GM18870 (cell line): ENCODE data around the gene LRRC49.
"Not testable (repeated sequence)": the region's sequence is repeated elsewhere in the genome, so short reads cannot be mapped to it uniquely, and the experiment has no call there.

Source experiments
- ATAC-seq: cut with Tn5 transposase; IDR thresholded peaks from one replicate; pipeline ENCODE4 v1.9.1; 2021; ENCODE audit warnings: moderate library complexity; ENCODE audit not compliant: unreplicated experiment

LRRC49 gene

DNA sequence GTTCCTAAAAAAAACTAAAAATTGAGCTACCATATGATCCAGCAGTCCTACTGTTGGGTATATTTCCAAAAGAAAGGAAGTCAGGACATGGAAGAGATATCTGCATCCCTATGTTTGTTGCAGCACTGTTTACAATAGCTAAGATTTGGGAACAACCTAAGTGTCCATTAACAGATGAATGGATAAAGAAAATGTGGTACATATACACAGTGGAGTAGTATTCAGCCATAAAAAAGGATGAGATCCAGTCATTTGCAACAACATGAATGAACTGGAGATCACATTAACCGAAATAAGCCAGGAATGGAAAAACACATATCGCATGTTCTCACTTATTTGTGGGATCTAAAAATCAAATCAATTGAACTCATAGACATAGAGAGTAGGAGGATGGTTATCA, 29.5 kb downstream of the LRRC49 start:
- no peak for ATAC-seq

GRCh38 chr15:70923311-70924080, 30.9 kb downstream of the LRRC49 start:
- no peak for ATAC-seq

DNA sequence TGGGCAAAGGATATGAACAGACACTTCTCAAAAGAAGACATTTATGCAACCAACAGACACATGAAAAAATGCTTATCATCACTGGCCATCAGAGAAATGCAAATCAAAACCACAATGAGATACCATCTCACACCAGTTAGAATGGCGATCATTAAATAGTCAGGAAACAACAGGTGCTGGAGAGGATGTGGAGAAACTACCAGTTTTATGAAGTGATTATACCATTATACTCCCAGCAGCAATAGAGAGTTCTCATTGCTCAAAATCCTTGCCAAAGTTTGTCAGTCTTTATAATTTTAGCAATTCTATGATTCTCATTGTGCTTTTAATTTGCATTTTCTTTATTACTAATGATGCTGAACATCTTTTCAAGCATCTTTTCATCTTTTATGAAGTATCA, 34.3 kb downstream of the LRRC49 start:
- ATAC-seq, result not testable (repeated sequence)

DNA sequence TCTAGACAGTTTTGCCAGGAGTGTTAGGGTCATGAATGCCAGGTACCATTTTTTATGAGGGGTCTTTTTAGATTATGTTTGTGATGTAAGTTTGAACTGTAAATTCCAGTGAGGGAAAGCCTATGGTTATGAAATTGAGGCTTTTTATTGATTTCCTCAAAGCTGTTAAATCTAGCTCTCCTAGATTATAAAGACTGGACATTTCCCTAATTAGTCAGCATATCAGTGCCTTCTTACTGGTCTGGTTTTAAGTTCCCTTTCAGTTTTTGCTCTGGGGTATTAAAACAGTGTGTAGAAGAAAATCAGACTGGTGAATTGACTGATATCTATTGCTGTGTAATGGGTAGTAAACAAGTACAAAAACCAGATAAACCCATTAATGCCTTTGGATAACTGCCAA, 39.2 kb downstream of the LRRC49 start:
- ATAC-seq, result no peak

DNA sequence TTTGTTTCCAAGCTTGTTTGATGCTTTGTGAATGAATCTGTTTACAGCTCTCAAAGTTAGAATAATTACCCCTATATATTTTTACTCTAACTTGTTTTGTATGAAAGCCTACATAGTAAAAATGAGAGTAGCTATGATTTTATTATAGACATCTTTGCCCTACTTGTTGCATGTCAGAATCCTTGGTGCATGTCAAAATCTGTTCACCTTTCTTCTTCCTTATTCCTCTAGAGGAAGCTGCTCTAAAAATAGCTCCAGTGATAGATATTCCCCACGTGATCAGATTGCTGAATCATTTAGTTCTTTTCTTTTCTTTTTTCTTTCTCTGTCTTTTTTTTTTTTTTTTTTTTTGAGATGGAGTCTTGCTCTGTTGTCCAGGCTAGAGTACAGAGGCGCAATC, 39.8 kb downstream of the LRRC49 start:
- ATAC-seq, result no peak

GRCh38 chr15:70933411-70933810, 40.8 kb downstream of the LRRC49 start:
- no peak for ATAC-seq

DNA sequence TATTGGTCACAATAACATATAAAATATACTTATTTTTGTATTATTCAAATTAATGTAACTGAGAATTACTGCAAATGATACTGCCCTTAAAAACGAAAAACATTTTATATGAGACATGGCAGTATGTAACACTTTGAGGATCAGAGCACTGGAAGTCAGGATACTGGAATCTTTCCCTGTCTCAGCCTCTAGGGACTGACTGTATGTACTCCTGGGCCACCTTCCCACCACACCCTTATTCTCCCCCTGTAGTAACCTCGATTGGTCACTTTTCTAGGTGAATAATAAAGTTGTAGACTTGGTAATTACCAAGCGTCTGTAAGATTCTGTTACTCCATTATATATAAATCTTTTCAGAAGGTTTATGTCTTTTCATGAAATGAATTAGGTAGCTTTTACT, 43.0 kb downstream of the LRRC49 start:
- no peak for ATAC-seq

- ATAC-seq, result no peak
Measured at GRCh38 chr15:70936326-70936725, 43.7 kb downstream of the LRRC49 start.

DNA sequence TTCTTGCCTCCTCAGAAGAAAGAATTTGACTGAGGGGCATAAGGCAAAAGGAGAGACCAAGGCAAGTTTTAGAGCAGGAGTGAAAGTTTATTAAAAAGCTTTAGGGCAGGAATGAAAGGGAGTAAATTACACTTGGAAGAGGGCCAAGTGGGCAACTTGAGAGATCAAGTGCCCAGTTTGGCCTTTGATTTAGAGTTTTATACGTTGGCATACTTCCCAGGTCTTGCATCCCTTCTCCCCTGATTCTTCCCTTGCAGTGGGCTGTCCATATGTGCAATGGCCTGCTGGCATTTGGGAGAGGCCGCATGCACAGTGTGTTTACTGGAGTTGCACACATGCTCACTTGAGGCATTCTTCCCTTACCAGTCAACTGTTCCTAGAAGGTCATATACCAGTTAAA, 50.7 kb downstream of the LRRC49 start:
- ATAC-seq, result not testable (repeated sequence)

DNA sequence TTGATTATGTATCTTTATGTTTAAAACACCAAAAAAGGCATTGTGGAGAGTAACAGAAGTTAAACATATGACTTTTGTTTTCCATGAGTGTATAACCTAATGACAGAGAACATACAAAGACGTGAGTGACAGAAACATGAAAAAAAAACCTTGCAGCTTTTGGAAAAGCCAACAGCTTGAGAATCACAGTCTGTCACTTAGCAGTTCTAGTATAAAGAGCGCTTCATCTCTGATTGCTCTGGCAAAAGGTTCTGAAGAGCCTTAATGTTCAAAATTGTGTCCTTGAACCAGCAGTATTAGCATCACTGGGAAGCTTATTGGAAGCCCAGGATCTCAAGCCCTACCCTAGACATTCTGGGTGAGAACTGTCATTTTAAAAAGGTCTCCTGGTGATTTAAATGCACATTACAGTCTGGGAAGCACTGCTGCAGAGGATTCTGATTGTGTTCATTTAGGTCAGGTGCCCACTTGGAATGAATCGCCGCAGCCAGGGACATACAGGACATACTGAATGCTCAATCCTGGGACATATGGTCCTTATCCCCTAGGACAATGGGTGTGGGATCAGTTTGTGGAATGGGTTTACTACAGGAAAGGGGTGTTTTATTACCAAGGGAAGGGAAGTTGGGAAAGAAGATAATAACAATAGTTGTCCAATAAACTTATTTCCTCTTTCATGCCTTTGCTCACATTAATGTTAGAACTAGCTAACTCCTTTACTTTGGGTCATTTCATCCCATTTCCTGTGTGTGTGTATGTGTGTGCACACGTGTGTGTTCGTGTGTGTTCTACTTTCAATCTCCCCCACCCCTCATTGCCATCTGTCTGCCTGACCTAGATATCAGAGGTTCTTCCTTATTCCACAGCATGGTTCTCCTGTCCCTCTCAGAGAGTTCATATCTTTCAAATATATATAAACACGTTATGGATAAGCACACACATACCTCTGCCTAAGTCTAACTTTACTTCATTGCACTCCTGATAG, 55.0 kb downstream of the LRRC49 start:
- ATAC-seq, result no peak

DNA sequence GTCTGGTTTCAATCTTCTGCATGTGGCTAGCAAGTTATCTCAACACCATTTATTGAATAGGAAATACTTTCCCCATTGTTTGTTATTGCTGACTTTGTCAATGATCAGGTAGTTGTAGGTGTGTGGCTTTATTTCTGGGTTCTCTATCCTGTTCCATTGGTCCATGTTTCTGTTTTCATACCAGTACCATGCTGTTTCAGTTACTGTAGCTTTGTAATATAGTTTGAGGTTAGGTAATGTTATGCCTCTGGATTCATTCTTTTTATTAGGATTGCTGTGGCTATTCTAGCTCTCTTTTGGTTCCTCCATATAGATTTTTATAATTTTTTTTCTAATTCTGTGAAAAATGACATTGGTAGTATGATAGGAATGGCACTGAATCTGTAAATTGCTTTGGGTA, 58.3 kb downstream of the LRRC49 start:
- no peak for ATAC-seq

GRCh38 chr15:70954171-70954570, 61.5 kb downstream of the LRRC49 start:
- ATAC-seq, result no peak

GRCh38 chr15:70954733-70955132, 62.1 kb downstream of the LRRC49 start:
- no peak for ATAC-seq

GRCh38 chr15:70955151-70955550, 62.5 kb downstream of the LRRC49 start:
- no peak for ATAC-seq

GRCh38 chr15:70956201-70956995, 63.8 kb downstream of the LRRC49 start:
- ATAC-seq, result no peak

DNA sequence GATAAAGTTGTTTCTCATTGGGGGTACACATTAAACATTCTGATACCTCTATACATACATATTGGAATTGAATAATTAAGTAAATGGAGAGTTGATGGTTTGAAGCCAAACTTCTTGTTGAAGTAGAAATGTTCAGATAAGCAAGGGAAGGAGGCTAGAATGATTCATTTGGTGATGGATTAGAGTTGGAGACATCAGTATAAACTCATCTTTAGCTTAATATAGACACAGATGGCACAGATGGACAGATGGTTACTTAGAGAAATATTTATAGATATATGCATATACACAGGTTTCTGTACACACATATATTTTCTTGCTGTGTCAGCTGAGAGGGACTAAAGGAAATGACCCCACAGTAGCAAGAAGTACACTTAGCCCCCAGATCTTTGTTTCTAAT, 69.5 kb downstream of the LRRC49 start:
- ATAC-seq, result no peak

DNA sequence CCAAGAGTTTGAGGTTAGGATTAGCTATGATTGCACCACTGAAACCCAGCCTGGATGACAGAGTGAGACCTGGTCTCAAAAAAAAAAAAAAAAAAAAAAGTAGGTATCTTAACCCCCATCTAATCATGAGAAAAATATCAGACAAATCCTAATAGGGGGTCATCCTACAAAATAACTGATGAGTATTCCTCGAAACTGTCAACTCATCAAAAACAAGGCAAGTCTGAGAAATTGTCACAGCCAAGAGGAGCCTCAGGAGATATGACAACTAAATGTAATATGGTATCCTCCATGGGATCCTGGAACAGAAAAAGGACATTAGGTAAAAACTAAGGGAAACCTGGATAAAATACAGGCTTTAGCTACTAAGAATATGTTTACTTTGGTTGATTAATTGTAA, 70.6 kb downstream of the LRRC49 start:
- ATAC-seq, result no peak

- no peak for ATAC-seq
Measured at GRCh38 chr15:70964058-70964457, 71.4 kb downstream of the LRRC49 start.

- ATAC-seq, result no peak
Measured at GRCh38 chr15:70964686-70965085, 72.1 kb downstream of the LRRC49 start.

DNA sequence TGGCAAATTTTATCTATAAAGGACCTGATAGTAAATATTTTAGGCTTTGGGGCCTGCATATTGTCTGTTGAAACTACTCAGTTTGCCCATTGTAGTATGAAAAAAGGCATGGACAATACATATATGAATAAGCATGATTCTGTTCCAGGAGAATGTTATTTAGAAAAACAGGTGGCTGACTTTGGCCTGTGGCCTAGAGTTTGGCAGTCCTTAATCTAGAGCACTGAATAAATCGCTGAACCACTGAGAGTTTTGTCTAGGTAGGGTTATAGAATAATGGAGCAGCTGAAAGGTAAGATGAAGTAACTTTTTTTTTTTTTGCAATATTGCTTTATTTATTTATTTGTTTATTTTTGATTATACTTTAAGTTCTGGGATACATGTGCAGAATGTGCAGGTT, 75.0 kb downstream of the LRRC49 start:
- ATAC-seq, result no peak
